ENCODE measurements around the gene SLC17A9.

The SLC17A9 gene

GRCh38 chr20:62987114-62987513 lies 34.6 kb downstream of the SLC17A9 start:
- no peak overlapping the region for H3K4me3 ChIP-seq (ENCODE audit: control insufficient read depth, low read depth, low read length)
- no peak for TF ChIP-seq CTCF (conservative IDR thresholded peaks at IDR 0.05; ENCODE audit: control insufficient read depth, insufficient read depth, low read depth, low read length)
- no peak for DNase-seq (ENCODE audit: low read depth)

GRCh38 chr20:62989201-62989601 lies 36.7 kb downstream of the SLC17A9 start:
- TF ChIP-seq CTCF (conservative IDR thresholded peaks at IDR 0.05; ENCODE audit: control insufficient read depth, insufficient read depth, low read depth, low read length): no peak
- DNase-seq (ENCODE audit: low read depth): no peak
- H3K4me3 ChIP-seq (ENCODE audit: control insufficient read depth, low read depth, low read length): no peak overlapping the region

- no peak for TF ChIP-seq CTCF (conservative IDR thresholded peaks at IDR 0.05; ENCODE audit: control insufficient read depth, insufficient read depth, low read depth, low read length)
- DNase-seq (ENCODE audit: low read depth): no peak
- no peak overlapping the region for H3K4me3 ChIP-seq (ENCODE audit: control insufficient read depth, low read depth, low read length)
Observed at GRCh38 chr20:62990306-62990825, 37.9 kb downstream of the SLC17A9 start.

GRCh38 chr20:62991196-62991807 lies 38.8 kb downstream of the SLC17A9 start:
- TF ChIP-seq CTCF (conservative IDR thresholded peaks at IDR 0.05; ENCODE audit: control insufficient read depth, insufficient read depth, low read depth, low read length): no peak
- H3K4me3 ChIP-seq (ENCODE audit: control insufficient read depth, low read depth, low read length): no peak overlapping the region
- DNase-seq (ENCODE audit: low read depth): no peak

GRCh38 chr20:62991863-62992262 lies 39.4 kb downstream of the SLC17A9 start:
- H3K4me3 ChIP-seq (ENCODE audit: control insufficient read depth, low read depth, low read length): no peak overlapping the region
- DNase-seq (ENCODE audit: low read depth): no peak
- no peak for TF ChIP-seq CTCF (conservative IDR thresholded peaks at IDR 0.05; ENCODE audit: control insufficient read depth, insufficient read depth, low read depth, low read length)

GRCh38 chr20:62993856-62994494 lies 41.5 kb downstream of the SLC17A9 start:
- H3K4me3 ChIP-seq (ENCODE audit: control insufficient read depth, low read depth, low read length): no peak overlapping the region
- no peak for TF ChIP-seq CTCF (conservative IDR thresholded peaks at IDR 0.05; ENCODE audit: control insufficient read depth, insufficient read depth, low read depth, low read length)
- no peak for DNase-seq (ENCODE audit: low read depth)

Measured in fibroblast of mammary gland (primary cell).